Neural crest cell (in vitro differentiated cells): ENCODE measurements around the gene SF3A1. TPM values are rescaled to one million over a fixed set of nuclear protein-coding genes. Genes with fewer than 3 reads are reported as not detected.

Source experiments
- DNase-seq: peaks from one replicate; pipeline ENCODE4 v3.0.0; 2021; ENCODE audit warnings: low read depth, mixed read lengths, low spot score
- H3K27ac Mint-ChIP-seq: one replicate; pipeline ENCODE4 v1.8.0; 2021; ENCODE audit warnings: mild to moderate bottlenecking, mixed read lengths; ENCODE audit not compliant: unreplicated experiment
- H3K27me3 Mint-ChIP-seq: 2 replicates; pipeline ENCODE4 v1.8.0; 2021; ENCODE audit warnings: low read depth, mild to moderate bottlenecking, mixed read lengths
- H3K36me3 Mint-ChIP-seq: 2 replicates; pipeline ENCODE4 v1.8.0; 2021; ENCODE audit warnings: low read depth, mild to moderate bottlenecking, mixed read lengths
- H3K4me1 Mint-ChIP-seq: 2 replicates; pipeline ENCODE4 v1.8.0; 2021; ENCODE audit warnings: mixed read lengths
- H3K4me3 Mint-ChIP-seq: one replicate; pipeline ENCODE4 v1.8.0; 2021; ENCODE audit warnings: mild to moderate bottlenecking, mixed read lengths
- H3K9me3 Mint-ChIP-seq: 2 replicates; pipeline ENCODE4 v1.8.0; 2021; ENCODE audit warnings: mixed read lengths
- total RNA-seq: library from RNA; stranded (reverse); gene quantifications from 2 replicates; pipeline ENCODE4 v1.2.1, GENCODE V29; 2021
- TF ChIP-seq, protein P1 (sequence below): fragments of 200-600 bp; sonication (generic); conservative IDR thresholded peaks from 2 replicates; pipeline ENCODE4 v1.5.0; 2021; ENCODE audit warnings: antibody characterized with exemption, mild to moderate bottlenecking

The SF3A1 gene
- total RNA-seq, 1 donor from 2014 or later = 265 TPM

DNA sequence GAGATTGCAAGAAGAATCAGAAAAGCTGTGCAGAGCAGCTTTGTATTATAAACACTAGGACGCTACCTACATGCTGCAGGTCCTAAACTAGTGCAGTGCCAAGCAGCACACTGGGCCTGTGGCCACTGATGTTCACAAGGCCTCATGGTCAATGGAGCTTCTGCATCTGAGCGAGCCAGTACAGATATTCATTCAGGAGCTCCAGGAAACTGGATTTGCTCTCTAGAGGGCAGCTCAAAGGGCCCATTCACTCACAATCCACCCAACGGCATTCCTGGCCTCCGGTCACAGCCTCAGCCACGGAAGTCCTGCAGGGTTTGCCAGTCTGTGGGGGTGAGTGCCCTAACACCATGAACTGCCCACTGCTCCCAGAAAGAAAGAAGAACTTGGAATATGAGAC lies 24.1 kb downstream of the SF3A1 start:
- Mint-ChIP-seq H3K4me1 (peaks cover 16% of the 10 kb centered on the region), H3K4me3 (no peak overlapping the region), H3K27me3 (no peaks in the 10 kb centered on the region), H3K27ac (no peak overlapping the region), H3K36me3 (peaks cover 10% of the 10 kb centered on the region), H3K9me3 (no peaks in the 10 kb centered on the region)
- DNase-seq = no peak
- TF ChIP-seq, protein P1, sequence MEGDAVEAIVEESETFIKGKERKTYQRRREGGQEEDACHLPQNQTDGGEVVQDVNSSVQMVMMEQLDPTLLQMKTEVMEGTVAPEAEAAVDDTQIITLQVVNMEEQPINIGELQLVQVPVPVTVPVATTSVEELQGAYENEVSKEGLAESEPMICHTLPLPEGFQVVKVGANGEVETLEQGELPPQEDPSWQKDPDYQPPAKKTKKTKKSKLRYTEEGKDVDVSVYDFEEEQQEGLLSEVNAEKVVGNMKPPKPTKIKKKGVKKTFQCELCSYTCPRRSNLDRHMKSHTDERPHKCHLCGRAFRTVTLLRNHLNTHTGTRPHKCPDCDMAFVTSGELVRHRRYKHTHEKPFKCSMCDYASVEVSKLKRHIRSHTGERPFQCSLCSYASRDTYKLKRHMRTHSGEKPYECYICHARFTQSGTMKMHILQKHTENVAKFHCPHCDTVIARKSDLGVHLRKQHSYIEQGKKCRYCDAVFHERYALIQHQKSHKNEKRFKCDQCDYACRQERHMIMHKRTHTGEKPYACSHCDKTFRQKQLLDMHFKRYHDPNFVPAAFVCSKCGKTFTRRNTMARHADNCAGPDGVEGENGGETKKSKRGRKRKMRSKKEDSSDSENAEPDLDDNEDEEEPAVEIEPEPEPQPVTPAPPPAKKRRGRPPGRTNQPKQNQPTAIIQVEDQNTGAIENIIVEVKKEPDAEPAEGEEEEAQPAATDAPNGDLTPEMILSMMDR = no peak

DNA sequence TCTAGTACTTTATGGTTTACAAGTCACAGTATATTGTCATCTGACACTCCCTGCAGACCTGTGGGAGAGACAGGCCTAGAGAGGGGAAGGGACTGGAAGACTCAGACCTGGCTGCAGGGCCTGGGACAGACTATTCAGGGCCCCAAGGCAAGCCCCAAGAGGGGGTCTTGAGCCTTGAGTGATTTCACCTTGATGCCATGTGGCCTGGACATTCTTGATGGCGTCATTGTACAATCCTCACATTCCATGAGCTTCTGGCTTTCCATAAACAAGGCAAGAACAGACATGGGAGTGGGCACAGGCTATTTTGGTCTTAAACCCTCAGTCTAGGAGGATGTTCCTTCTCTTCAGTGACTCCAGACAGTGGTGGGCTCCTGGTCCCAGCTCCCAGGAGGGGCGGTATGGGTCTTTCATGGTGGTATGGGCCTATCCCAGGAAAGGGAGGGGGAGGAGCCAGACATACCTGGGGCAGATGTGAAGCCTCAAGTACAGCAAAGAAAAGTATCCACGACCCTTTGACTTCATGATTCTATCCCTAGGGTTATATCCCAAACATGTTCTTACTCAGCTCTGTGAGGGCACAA lies 28.1 kb downstream of the SF3A1 start:
- Mint-ChIP-seq H3K27me3 (no peaks in the 10 kb centered on the region), H3K36me3 (peaks cover 6% of the 10 kb centered on the region), H3K27ac (no peak overlapping the region), H3K4me3 (peak overlapping the region; percentile 87), H3K9me3 (no peaks in the 10 kb centered on the region), H3K4me1 (peaks cover 35% of the 10 kb centered on the region)
- no peak for DNase-seq
- TF ChIP-seq, protein P1 = no peak

DNA sequence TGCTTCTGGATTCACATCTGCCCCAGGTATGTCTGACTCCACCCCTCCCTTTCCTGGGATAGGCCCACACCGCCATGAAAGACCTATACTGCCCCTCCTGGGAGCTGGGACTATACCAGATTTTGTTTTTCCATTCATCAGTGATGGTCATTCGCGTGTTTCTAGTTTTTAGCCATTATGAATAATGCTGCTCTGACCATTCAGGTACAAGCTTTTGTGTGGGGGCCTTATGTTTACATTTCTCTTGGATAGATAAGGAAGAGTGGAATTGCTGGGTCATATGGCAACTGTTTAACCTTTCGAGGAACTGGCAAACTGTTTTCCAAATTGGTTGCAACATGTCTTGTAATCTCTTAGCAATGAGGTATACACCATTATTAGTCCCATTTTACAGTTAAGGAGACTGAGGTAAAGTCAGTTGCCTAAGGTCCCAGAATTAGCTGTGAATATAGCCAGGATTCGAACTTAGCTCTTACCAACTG lies 28.8 kb downstream of the SF3A1 start:
- Mint-ChIP-seq H3K9me3 (no peaks in the 10 kb centered on the region), H3K36me3 (peaks cover 6% of the 10 kb centered on the region), H3K27ac (no peak overlapping the region), H3K27me3 (no peaks in the 10 kb centered on the region), H3K4me3 (peak overlapping the region; percentile 87), H3K4me1 (peaks cover 32% of the 10 kb centered on the region)
- TF ChIP-seq, protein P1 = peak; percentile 49
- DNase-seq = no peak

DNA sequence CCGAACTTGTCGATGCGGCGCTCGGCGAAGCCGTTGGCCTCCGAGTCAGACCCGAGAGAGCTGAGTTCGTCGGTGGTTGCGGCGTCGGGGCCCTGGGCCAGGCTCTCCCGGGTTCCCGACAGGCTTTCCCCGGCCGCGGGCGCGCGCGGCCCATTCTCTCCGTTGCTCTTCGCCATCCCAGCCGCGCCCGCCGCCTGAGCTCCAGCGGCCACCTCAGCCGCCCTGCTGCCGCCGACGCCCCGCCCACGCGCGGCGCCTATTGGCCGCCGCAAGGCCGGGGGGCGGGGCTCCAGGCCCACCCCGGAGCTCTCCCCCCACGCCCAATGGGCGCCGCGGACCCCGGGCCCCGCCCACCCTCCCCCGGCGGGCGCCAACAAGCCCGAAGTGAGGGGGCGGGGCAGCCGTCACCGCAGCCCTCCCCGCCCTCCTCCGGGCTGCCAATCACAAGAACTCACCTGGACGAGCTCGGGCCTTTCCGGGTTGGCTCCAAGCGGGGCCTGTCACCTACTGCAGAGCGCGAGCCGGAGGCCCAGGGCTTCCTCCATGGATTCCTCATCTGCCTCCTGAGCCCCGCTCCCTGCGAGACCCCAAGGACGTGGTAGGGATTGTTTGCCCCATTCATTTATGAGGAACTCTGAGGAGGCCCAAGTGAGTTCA lies 29.9 kb downstream of the SF3A1 start, which contains the start of gene TBC1D10A:
Gene TBC1D10A, minus strand, starts transcription at position 236 of the 657 bp plus-strand sequence. Its CDS starts 60 bp downstream, at position 176.
- H3K27me3 Mint-ChIP-seq = no peaks in the 10 kb centered on the region
- TF ChIP-seq, protein P1 = no peak
- H3K4me3 Mint-ChIP-seq = peak within 1 kb of the TSS; percentile 89
- peaks cover 23% of the 10 kb centered on the region for H3K4me1 Mint-ChIP-seq
- no peaks in the 10 kb centered on the region for H3K9me3 Mint-ChIP-seq
- no peak within 1 kb of the TSS for H3K27ac Mint-ChIP-seq
- H3K36me3 Mint-ChIP-seq = peaks cover 4% of the 10 kb centered on the region
- DNase-seq = peak; percentile 67

DNA sequence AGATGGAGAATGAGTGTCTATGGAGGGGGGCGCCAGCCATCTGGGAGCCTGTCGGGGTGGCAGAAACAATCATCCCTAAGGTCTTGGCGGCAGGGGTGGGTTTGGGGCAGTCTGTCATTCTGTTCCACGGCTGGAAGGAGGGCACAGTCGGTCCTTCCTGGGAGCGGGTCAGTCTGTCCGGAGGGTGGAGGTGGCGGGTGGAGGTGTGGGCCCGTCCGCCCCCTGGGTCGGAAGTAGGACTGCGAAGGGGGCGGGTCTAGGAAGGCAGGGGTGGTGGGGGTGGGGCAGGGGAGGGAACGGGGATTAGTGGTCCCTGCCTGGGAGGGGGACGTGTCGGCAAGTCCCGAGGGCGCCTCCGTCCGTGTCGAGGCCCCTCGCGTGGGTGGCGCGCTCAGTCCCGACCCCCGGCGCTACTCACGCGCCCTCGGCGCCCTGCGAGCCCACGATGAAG lies 30.4 kb downstream of the SF3A1 start:
- Mint-ChIP-seq H3K36me3 (peaks cover 4% of the 10 kb centered on the region), H3K9me3 (no peaks in the 10 kb centered on the region), H3K27ac (no peak overlapping the region), H3K4me3 (peak overlapping the region; percentile 89), H3K27me3 (no peaks in the 10 kb centered on the region), H3K4me1 (peaks cover 23% of the 10 kb centered on the region)
- TF ChIP-seq, protein P1 = no peak
- DNase-seq = no peak
